ENCODE measurements around the gene NPFF. TPM values are rescaled to one million over a fixed set of nuclear protein-coding genes. Genes with fewer than 3 reads are reported as not detected.

The NPFF gene
- total and polyA plus RNA-seq, 2 of the 13 experiments (the other 11 are each of a cell fraction or from before 2014, with no cell fraction given), result not detected

- TF ChIP-seq TCF7L2 (IDR thresholded peaks at IDR 0.05; ENCODE audit: low read depth, low read length), result no peak
- no peak for TF ChIP-seq KDM6A (CRISPR knock-in tag; IDR thresholded peaks at IDR 0.05; ENCODE audit: low read depth)
- TF ChIP-seq HNF4G (IDR thresholded peaks at IDR 0.05; ENCODE audit: borderline replicate concordance, low read depth, low read length), result no peak
- TF ChIP-seq HNF4G (CRISPR knock-in tag; IDR thresholded peaks at IDR 0.05; ENCODE audit: borderline replicate concordance, low read depth), result no peak
- no peak for TF ChIP-seq SRF (IDR thresholded peaks at IDR 0.05; ENCODE audit: low read depth, low read length)
- TF ChIP-seq, protein P1, sequence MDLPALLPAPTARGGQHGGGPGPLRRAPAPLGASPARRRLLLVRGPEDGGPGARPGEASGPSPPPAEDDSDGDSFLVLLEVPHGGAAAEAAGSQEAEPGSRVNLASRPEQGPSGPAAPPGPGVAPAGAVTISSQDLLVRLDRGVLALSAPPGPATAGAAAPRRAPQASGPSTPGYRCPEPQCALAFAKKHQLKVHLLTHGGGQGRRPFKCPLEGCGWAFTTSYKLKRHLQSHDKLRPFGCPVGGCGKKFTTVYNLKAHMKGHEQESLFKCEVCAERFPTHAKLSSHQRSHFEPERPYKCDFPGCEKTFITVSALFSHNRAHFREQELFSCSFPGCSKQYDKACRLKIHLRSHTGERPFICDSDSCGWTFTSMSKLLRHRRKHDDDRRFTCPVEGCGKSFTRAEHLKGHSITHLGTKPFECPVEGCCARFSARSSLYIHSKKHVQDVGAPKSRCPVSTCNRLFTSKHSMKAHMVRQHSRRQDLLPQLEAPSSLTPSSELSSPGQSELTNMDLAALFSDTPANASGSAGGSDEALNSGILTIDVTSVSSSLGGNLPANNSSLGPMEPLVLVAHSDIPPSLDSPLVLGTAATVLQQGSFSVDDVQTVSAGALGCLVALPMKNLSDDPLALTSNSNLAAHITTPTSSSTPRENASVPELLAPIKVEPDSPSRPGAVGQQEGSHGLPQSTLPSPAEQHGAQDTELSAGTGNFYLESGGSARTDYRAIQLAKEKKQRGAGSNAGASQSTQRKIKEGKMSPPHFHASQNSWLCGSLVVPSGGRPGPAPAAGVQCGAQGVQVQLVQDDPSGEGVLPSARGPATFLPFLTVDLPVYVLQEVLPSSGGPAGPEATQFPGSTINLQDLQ (CRISPR knock-in tag; IDR thresholded peaks at IDR 0.05), result no peak
- TF ChIP-seq MLLT10 (CRISPR knock-in tag; IDR thresholded peaks at IDR 0.05), result no peak
- TF ChIP-seq SKIL (CRISPR knock-in tag; IDR thresholded peaks at IDR 0.05; ENCODE audit: borderline replicate concordance), result peak; percentile 50
- TF ChIP-seq ZNF652 (CRISPR knock-in tag; IDR thresholded peaks at IDR 0.05; ENCODE audit: borderline replicate concordance, low read depth), result peak; percentile 96
- TF ChIP-seq ZNF331 (CRISPR knock-in tag; IDR thresholded peaks at IDR 0.05), result peak; percentile 61; the same call in 1 of the 2 replicates
- peak; percentile 73; the same call in 1 of the 2 replicates for TF ChIP-seq RAD51 (IDR thresholded peaks at IDR 0.05; ENCODE audit: borderline replicate concordance)
- no peak for TF ChIP-seq CBFB (CRISPR knock-in tag; IDR thresholded peaks at IDR 0.05)
- no peak for TF ChIP-seq ZGPAT (CRISPR knock-in tag; IDR thresholded peaks at IDR 0.05)
- TF ChIP-seq MATR3 (CRISPR knock-in tag; IDR thresholded peaks at IDR 0.05), result no peak
- TF ChIP-seq ZNF333 (CRISPR knock-in tag; IDR thresholded peaks at IDR 0.05; ENCODE audit: borderline replicate concordance), result no peak
- TF ChIP-seq RFX1 (IDR thresholded peaks at IDR 0.05), result peak; percentile 77
- TF ChIP-seq ZFP1 (CRISPR knock-in tag; IDR thresholded peaks at IDR 0.05), result 0 out of 2 replicates have a peak, but pooled peaks have one; percentile 8
- TF ChIP-seq SP1 (IDR thresholded peaks at IDR 0.05), result no peak
- peak; percentile 58; the same call in 1 of the 2 replicates for TF ChIP-seq SP1 (CRISPR knock-in tag; IDR thresholded peaks at IDR 0.05)
- no peak for TF ChIP-seq ZNF790 (CRISPR knock-in tag; IDR thresholded peaks at IDR 0.05; ENCODE audit: borderline replicate concordance)
- no peak for TF ChIP-seq MIER3 (CRISPR knock-in tag; IDR thresholded peaks at IDR 0.05; ENCODE audit: borderline replicate concordance)
- TF ChIP-seq RFXAP (CRISPR knock-in tag; IDR thresholded peaks at IDR 0.05; ENCODE audit: borderline replicate concordance), result no peak; the same call in 1 of the 2 replicates
- no peak for TF ChIP-seq ZNF484 (CRISPR knock-in tag; IDR thresholded peaks at IDR 0.05; ENCODE audit: borderline replicate concordance, low read depth)
- TF ChIP-seq DR1 (CRISPR knock-in tag; IDR thresholded peaks at IDR 0.05), result no peak
- no peak for TF ChIP-seq HNRNPH1 (optimal IDR thresholded peaks at IDR 0.05; ENCODE audit: low read depth, low read length)
- TF ChIP-seq TBL1XR1 (IDR thresholded peaks at IDR 0.05; ENCODE audit: borderline replicate concordance, low read length, partially characterized antibody), result peak; percentile 26
- no peak; the same call in 1 of the 2 replicates for TF ChIP-seq NFATC3 (CRISPR knock-in tag; IDR thresholded peaks at IDR 0.05)
These were observed 14.3 kb downstream of the NPFF start (continued) for GRCh38 chr12:53492830-53493609.
